GM23248 (cell line): ENCODE data around the gene NGF.

Experiments
- EZH2 ChIP-seq: fragments of 200-600 bp; sonication (generic); IDR thresholded peaks from 2 replicates; pipeline ENCODE4 v1.6.1; 2018; ENCODE audit warnings: antibody characterized with exemption, mild to moderate bottlenecking; ENCODE audit not compliant: insufficient read depth, poor library complexity, severe bottlenecking
- EZH2phosphoT487 ChIP-seq: fragments of 200-600 bp; sonication (generic); IDR thresholded peaks from 2 replicates; pipeline ENCODE4 v1.6.1; 2018; ENCODE audit warnings: antibody characterized with exemption, moderate library complexity, mild to moderate bottlenecking, low read depth; ENCODE audit not compliant: insufficient read depth

DNA sequence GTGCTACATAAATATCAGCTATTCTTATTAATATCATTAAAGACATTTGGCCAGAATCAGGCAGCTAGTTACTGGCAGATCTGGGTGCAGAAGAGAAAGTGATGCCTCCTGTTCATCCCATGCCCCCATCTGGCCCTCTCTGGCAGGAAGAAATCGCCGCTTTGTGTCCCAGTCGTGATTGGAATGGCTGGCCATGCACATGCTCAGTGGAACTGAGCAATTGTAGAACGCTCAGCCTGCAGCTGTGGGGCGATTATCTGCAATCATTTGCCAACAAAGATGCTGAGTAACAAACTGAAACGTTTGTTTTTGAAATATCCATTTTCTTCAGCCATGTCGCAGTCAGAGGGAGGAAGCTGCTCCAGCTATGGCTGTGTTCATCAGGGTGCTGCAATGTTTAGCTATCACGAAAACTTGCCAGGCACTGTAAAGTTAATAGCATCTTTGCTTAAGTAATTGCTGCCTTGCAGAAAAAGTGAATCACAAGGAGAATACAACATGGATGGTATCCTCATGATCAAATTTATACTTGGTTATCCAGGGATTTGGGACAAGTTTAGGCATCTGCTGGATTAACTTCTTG, 36.5 kb downstream of the NGF start:
- TF ChIP-seq EZH2phosphoT487 (no peak), EZH2 (no peak)
